Measurements from ENCODE around the gene PPP1R1A.

GRCh38 chr12:54608156-54608555 lies 19.7 kb upstream of the PPP1R1A start:
- no peak for TF ChIP-seq ELF1 (tag; IDR thresholded peaks at IDR 0.05)
- no peak for TF ChIP-seq ZZZ3 (IDR thresholded peaks at IDR 0.05)
- no peak for TF ChIP-seq ZNF561 (CRISPR knock-in tag; conservative IDR thresholded peaks at IDR 0.05)
- no peak for TF ChIP-seq POLR2AphosphoS5 (IDR thresholded peaks at IDR 0.05; ENCODE audit: control insufficient read depth, insufficient read depth, low read depth, low read length)
- no peak for TF ChIP-seq NCOR1 (IDR thresholded peaks at IDR 0.05)
- no peak for TF ChIP-seq CHD1 (IDR thresholded peaks at IDR 0.05; ENCODE audit: low read length)
- TF ChIP-seq ATF6 (CRISPR knock-in tag; IDR thresholded peaks at IDR 0.05), result no peak
